GM18508 (cell line): ENCODE results near the gene TRMT6.
A peak's percentile ranks its signal among the peaks of the same experiment; 100 is the strongest.

Experiments used
- ATAC-seq: cut with Tn5 transposase; IDR thresholded peaks from one replicate; pipeline ENCODE4 v1.9.1; 2021; ENCODE audit warnings: moderate number of reproducible peaks; ENCODE audit not compliant: insufficient read depth, unreplicated experiment

Gene TRMT6, protein sequence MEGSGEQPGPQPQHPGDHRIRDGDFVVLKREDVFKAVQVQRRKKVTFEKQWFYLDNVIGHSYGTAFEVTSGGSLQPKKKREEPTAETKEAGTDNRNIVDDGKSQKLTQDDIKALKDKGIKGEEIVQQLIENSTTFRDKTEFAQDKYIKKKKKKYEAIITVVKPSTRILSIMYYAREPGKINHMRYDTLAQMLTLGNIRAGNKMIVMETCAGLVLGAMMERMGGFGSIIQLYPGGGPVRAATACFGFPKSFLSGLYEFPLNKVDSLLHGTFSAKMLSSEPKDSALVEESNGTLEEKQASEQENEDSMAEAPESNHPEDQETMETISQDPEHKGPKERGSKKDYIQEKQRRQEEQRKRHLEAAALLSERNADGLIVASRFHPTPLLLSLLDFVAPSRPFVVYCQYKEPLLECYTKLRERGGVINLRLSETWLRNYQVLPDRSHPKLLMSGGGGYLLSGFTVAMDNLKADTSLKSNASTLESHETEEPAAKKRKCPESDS

DNA sequence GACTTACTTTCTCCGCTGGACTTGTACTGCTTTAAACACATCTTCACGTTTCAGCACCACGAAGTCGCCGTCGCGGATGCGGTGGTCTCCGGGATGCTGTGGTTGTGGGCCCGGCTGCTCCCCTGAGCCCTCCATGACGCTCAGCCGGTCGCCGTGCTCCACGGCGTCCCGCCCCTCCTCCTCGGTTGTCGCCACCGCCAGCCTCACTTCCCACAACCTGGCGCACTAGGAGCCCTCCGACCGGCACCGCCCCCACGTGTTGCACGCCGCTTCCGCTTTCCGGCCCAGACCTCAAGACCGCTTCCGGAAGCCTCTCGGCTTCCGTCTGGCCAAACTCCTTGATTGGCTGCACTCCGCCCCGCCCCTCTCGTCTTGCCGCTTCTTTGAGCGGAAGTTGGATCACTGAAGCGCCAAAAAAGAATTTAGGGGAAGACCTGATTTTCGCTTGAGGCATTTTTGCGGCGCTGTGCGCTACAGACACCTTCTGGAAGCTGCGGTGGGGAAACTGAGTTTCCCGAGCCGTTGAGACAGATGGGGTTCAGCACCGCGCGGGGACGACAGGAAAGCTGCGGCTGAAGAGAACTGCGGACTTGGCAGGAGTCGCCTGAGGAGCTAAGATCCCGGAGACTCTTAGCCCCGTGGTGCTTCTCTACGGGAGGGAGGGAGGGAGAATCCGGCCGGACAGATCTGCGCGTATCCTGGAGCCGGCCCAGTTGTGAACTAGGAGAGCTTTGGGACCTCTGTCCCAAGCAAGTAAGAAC is at the start of gene TRMT6, which contains the start of gene MCM8:
TRMT6 (minus strand) TSS at position 263 of the 761 bp plus-strand sequence; CDS start at position 135, 128 bp downstream.
MCM8 (plus strand) TSS at position 382 of the 761 bp plus-strand sequence. CDS start 1,364 bp downstream, outside the sequence.
- peak; percentile 72 for ATAC-seq

DNA sequence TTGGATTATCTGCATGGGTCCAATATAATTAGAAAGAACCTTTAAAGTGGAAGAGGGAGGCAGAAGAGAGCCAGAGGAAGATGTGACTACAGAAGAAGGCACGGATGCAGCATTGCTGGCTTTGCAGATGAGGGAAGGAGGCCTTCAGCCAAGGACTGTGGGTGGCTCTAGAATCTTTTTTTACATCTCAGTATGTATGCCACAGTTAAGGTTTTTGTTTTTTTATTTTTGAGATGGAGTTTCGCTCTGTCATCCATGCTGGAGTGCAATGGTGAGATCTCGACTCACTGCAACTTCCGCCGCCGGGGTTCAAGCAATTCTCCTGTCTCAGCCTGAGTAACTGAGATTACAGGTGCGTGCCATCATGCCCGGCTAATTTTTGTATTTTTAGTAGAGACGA is 49.5 kb upstream of the TRMT6 start:
- ATAC-seq, result no peak

DNA sequence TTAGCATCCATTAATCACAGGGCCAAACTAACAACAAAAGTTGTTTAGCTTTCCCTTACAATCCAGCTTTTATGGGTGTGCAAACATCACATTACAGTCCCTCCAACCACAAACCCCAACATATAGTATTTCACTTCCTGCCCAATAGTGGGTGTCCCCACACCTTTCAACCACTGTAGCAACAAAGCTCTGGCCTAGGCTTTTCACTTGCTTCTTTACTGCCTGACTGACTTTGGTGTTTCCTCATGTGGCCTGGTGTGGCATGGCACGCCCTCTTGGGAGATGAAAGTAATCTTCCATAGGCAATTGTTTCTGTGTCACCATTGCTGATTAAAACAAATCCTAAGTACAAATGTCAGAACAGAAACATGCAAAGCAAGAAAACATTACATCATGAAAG is 46.4 kb upstream of the TRMT6 start:
- peak; percentile 83 for ATAC-seq

DNA sequence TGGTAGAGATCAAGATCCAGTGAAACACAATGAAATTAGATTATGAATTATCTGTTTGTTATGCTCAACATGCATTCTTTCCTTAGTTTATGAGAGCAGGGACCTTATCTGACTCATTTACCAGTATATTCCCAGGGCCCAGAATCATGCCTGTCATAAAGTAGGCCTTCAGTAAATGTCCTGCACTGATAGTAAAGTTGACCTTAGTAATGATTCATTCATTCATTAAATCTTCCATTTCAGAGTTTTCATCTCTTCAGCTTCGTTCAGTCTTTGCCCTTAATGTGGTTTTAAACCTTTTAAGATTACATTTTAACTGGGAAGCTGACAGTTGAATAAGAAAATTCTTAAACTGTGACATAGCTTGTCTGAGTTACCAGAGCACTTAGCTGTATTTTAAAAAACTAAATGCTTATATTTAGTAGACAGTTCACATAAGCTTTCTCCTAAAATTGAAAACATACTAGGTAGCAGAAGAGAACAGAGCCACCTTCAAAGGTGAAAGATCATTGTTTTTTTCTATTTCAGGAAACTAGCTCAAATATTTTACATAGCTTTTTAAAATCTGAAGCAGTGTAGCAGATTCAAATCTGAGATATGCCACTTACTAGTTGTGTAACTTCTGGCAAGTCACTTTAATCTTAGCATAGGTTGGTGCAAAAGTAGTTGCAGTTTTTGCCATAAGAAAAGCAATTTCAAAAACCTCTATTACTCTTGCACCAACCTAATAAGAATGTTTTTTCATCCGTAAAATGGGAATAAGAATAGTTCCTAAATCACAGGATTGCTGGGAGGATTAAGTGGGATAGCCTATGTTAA is 41.5 kb upstream of the TRMT6 start:
- no peak for ATAC-seq

DNA sequence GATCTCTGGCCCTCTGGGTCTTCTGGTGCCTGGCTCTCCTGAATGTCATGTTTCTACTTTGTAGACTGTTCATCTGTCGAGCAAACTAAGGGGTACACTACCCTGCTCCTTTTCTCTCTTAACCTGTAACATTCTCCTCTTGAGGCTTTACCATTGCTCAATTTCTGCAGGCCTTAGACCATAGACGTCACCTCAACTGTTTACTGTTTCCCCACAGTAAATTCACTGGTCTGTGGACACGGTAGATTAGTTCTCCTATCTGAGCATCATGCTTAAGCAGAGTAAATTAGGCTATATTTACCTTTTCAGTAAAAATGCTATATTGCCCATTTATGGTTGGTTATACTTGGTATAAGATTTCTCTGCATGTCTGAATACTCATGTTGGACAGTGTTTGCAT is 40.6 kb upstream of the TRMT6 start:
- no peak for ATAC-seq

DNA sequence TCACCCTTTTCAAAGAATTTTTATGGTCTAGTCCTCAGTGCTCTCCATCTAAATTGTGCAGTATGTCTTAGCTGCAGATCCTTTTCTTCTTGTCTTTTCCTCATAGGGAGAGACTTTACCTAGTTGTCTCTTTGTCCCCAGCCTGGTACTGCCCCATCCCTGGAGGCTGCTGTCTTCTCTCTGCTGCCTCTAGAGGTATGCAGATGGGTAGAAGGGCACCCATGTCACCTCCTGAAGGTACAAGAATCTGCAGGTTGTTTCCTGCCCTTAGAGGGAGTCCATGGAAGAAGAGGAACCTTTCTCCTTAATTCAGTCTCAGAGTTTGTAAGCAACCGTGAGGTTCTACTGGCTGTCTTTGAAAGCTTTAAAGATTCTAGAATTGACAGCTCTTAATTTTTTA is 39.2 kb upstream of the TRMT6 start:
- no peak for ATAC-seq

DNA sequence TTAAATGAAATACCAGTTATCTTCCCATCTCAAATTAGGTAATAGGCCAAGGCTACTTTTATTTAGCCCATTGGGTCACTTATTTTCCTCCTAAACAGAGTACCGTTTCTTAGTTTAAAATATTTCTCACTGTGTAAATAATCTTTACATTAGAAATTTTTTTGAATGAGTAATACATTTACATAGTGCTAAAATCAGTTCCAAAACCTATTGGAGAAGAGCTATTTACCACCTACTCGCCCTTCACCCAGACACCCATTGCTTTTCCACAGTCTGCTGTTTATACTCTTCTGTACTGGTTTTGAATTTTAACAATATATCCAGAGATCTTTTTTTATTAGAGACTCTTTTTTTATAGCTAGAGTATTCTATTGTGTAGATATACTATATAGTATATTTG is 37.0 kb upstream of the TRMT6 start:
- ATAC-seq, result no peak

DNA sequence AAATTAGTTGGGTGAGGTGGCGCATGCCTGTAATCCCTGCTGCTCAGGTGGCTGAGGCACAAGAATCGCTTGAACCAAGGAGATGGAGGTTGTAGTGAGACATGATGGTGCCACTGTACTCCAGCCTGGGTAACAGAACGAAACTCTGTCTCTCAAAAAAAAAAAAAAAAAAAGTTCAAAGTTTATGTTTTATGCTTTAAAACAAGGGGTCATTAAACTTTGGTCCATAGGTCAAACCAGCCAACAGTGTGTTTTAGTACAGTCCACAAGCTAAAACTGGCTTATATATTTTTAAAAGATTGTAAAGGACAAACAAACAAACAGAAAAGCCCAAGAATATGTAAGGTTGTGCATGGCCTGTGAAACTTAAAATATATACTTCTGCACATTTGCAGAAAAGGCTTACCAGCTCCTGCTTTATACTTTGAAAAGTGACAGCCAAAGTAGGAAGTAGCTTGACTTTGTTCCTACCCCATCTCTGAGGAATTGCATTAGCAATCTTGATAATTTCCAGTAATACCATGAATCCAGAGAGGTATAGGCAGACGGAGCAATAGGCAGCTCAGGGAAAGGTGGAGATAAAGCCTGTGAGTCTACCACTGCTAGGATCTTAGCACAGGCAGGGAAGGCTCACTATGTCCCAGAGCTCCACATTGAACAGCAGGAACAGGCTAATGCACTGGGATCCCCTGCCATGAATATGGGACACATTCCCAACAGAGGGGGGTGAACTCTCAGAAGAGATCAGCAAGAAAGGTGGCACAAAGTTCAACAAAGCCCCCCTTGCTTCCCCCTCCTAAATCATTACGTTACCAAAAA is 30.6 kb upstream of the TRMT6 start:
- no peak for ATAC-seq

DNA sequence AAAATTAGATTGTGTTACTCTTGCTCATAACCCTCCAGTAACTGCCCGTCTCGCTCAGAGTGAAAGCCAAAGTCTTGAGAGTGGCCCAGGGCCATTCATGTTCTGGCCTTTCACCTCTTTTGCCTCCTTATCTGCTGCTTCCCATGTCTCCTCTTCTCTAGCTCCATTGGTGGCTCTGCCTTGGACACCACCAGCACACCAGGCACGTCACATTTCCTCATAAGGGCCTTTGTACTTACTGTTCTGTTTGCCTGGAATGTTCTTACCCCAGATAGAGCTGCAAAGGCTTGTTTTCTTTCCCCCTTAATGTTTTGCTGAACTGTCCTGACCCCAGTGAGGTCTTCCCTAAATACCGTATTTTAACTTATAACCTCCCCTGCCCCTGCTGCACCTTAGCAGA is 29.5 kb upstream of the TRMT6 start:
- no peak for ATAC-seq

DNA sequence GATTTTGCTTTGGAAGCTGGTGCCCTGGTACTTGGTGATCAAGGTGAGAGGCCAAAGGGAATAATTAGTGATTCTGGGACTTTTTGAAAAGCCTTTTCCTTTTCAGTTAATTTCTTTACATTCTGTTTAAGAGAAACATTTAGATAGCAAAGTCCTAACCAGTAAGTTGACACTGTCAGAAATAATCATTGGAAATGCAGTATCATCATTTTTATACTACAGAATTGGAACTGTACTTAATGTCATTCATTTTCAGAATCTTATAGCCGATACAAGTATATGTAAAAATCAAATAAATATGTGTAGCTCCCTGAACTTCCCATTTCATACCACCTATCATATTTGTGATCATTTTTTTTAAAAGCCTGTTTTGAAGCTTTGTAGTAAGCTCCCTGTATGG is 27.6 kb upstream of the TRMT6 start:
- ATAC-seq, result no peak

DNA sequence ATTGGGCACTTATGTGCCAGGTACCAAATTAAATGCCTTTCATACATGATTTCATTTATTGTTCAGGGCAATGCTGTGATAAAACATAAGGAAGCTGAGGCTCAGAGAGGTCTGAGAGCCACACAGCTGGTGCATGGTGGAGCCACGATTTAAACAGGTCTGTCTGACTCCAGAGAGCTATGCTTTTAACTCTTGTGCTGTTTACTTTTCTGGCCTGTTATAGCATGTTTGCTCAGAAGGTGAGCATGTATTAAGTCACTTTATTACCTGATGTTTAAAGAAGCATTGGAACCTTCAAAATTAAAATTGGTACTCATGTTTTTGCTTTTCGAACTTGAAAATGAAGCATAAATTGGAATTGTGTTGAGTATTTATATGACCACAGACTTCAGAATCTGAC is 26.9 kb upstream of the TRMT6 start:
- no peak for ATAC-seq

DNA sequence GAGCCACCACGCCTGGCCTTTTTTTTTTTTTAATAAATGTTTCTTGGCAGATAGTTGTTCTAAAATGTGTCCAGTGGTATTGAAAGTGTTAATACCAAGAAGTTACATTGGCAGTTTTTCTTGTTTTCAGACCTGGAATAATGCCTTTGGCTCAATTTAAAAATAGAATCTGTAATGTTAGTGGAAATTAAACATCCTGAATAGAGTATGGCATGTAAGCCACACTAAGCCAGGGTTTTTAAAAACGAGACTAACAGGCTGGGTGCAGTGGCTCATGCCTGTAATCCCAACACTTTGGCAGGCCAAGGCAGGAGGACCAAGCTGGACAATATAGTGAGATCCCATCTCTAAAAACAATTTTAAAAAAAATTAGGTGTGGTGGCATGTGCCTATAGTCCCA is 25.4 kb upstream of the TRMT6 start:
- ATAC-seq, result no peak

DNA sequence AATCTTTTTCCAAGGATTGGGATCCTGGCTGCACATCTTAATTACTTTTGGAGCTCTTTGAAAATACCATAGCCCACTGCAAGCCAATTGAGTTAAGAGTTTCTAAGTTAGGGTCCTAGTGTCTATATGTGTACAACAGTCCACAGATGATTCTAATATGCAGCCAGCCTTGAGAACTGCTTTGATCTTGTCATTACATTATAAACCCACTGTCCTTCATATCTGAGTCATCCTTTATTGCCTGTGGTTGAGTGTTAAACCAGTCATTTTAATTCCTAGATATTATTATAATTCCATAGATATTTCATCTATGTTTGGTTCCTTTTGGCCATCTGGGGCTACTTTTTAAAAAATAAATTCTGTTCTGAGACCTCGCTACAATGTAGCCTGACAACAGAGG is 24.2 kb upstream of the TRMT6 start:
- ATAC-seq, result no peak

DNA sequence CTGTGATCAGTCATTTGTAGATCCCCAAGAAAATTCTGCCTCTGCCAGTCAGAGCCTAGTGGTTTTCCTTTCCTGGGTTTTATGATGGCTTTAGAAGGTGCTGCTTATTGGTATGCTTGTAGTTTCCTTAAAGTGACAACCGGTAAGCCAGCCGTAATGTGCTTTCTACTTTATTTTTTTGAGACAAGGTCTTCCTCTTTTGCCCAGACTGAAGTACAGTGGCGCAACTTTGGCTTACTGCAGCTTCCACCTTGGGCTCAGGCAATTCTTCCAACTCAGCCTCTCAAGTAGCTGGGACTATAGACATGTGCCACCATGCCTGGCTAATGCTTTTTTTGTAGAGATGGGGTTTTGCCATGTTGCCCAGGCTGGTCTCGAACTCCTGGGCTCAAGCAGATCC is 23.6 kb upstream of the TRMT6 start:
- no peak for ATAC-seq

DNA sequence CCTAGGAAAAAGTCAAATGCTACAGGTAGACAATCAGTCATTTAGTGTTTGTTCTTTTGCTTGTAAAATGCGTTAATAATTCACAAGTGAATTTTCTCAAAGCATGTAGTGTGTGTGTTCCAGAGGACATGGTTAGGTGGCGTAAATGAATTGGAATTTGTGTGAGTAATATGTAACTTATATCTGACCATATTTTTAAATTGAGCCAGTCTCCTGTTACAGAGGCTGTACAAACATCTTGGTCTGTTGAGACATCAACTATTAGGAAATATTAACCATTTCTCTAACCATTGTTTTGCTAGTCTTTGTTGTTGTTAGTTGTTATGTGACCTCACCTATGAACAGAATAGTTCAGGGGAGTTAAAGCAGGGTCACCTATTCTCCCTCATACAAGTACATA is 22.8 kb upstream of the TRMT6 start:
- ATAC-seq, result no peak

DNA sequence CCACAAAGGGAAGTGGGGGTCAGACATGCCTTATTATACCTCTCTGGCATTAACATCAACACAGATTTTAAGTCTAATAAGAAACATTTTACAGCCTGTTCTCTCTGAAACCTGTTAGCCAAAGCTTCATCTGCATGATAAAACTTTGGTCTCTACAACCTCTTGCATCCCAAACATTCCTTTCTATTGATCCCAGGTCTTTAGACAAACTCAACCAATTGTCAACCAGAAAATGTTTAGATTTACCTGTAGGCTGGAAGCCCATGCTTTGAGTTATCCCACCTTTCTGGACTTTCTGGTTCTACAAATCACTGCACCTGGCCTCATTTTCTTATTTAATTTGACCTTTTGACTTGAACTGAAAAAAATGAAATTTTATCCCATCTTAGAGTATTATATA is 20.9 kb upstream of the TRMT6 start:
- ATAC-seq, result no peak

DNA sequence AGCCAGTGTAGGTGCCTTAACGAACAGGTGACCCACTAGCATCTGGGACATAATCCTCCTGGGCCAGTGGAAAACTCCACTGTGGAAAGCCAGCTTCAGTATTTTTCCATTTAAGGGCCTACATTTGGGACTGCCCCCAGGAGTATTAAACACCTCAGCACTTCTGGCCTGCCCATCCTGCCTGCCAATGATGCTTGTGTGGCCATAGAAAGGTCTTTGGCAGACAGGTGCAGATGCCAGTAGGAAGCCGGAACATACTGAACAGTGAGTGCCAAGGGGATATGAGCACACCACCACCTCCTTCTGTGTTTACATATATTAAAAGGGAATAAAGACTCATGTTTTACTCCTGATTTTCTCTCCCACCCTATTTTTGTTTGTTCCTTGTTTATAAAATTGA is 20.0 kb upstream of the TRMT6 start:
- no peak for ATAC-seq

DNA sequence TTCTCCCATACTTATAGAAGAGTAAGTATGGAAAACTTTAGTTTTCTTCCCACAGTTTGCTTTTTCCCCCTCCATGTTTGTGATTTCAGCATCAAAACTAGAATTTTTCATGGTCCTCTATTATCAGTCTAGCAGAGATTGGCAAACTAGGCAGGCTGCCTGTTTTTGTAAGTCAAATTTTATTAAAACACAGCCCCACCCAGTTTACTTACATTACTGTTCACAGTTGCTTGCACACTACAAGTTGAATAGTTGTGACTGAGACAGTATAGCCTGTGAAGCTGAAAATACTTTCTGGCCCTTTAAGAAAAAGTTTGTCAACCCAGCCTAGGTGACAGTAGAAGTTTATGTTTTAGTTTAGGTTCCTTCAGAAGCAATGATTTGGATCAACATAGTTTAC is 19.6 kb upstream of the TRMT6 start:
- no peak for ATAC-seq

DNA sequence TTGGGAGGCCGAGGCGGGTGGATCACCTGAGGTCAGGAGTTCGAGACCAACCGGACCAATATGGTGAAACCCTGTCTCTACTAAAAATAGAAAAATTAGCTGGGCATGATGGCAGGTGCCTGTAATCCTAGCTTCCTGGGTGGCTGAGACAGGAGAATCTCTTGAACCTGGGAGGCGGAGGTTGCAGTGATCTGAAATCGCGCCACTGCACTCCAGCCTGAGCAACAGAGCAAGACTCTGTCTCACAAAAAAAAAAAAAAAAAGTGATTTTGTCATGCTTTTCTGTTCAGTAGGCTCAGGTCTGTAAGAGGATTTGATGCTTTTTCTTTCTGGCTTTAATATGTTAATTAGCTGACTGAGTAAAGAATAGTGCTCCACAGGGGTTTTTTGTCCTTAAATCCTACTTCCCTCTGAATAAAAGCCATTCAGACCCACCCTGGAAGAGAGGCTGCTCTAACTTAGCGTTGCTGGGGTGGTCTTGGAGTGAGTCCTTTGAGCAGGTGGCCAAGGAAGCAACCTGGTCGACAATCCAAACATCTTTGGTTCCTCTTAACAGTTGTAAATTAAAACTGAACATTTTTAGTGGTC is 19.1 kb upstream of the TRMT6 start:
- no peak for ATAC-seq
